Loucy (cell line): ENCODE data around the gene HMG20B.

Experiments
- H2AFZ ChIP-seq: fragments of 200-600 bp; sonication (generic); 2 replicates; pipeline ENCODE4 v1.6.0; 2016; ENCODE audit warnings: antibody characterized with exemption, mild to moderate bottlenecking, low read length, moderate library complexity
- H3F3A ChIP-seq: fragments of 200-600 bp; 2 replicates; pipeline ENCODE4 v1.6.0; 2016; ENCODE audit warnings: antibody characterized with exemption, low read depth, mild to moderate bottlenecking
- H3K27me3 ChIP-seq: fragments of 200-600 bp; sonication (generic); 2 replicates; pipeline ENCODE4 v1.6.1; 2014; ENCODE audit warnings: low read length, mild to moderate bottlenecking; ENCODE audit not compliant: insufficient read depth, poor library complexity, severe bottlenecking
- H3K36me3 ChIP-seq: fragments of 200-600 bp; sonication (generic); 2 replicates; pipeline ENCODE4 v1.6.1; 2016; ENCODE audit warnings: low read length; ENCODE audit not compliant: insufficient read depth
- H3K4me1 ChIP-seq: fragments of 200-600 bp; sonication (generic); 2 replicates; pipeline ENCODE4 v1.5.1; 2014; ENCODE audit warnings: low read length, mild to moderate bottlenecking; ENCODE audit not compliant: insufficient read depth, poor library complexity, severe bottlenecking
- H3K4me2 ChIP-seq: fragments of 200-600 bp; sonication (generic); 2 replicates; pipeline ENCODE4 v1.6.0; 2014; ENCODE audit warnings: antibody characterized with exemption, low read length, low read depth, mild to moderate bottlenecking; ENCODE audit not compliant: poor library complexity, severe bottlenecking
- H3K4me3 ChIP-seq: fragments of 200-600 bp; sonication (generic); 2 replicates; pipeline ENCODE4 v1.5.1; 2014; ENCODE audit warnings: low read length, mild to moderate bottlenecking, mixed read lengths; ENCODE audit not compliant: poor library complexity, severe bottlenecking
- H3K79me2 ChIP-seq: fragments of 200-600 bp; sonication (generic); 2 replicates; pipeline ENCODE4 v1.6.1; 2014; ENCODE audit warnings: low read length; ENCODE audit not compliant: insufficient read depth
- H3K9ac ChIP-seq: fragments of 200-600 bp; sonication (generic); 2 replicates; pipeline ENCODE4 v1.6.0; 2014; ENCODE audit warnings: mild to moderate bottlenecking, low read depth, low read length, moderate library complexity; ENCODE audit not compliant: poor library complexity, severe bottlenecking
- H3K9me2 ChIP-seq: fragments of 200-600 bp; sonication (generic); replicated peaks from 2 replicates; pipeline ENCODE4 v1.6.1; 2016; ENCODE audit warnings: low read depth, low read length, mixed read lengths
- H3K9me3 ChIP-seq: fragments of 200-600 bp; sonication (generic); 2 replicates; pipeline ENCODE4 v1.6.1; 2014; ENCODE audit warnings: mild to moderate bottlenecking, antibody characterized with exemption, low read length, low read depth; ENCODE audit not compliant: insufficient read depth
- H4K20me1 ChIP-seq: fragments of 200-600 bp; sonication (generic); 2 replicates; pipeline ENCODE4 v1.6.0; 2014; ENCODE audit warnings: antibody characterized with exemption, low read length, mild to moderate bottlenecking; ENCODE audit not compliant: insufficient read depth, poor library complexity, severe bottlenecking
- CTCF ChIP-seq: fragments of 200-600 bp; sonication (generic); conservative IDR thresholded peaks from 2 replicates; pipeline ENCODE4 v1.5.1; 2014; ENCODE audit warnings: mild to moderate bottlenecking, antibody characterized with exemption, low read length
- EZH2phosphoT487 ChIP-seq: fragments of 200-600 bp; IDR thresholded peaks from 2 replicates; pipeline ENCODE4 v1.6.1; 2018; ENCODE audit warnings: antibody characterized with exemption, mild to moderate bottlenecking, moderate library complexity, borderline replicate concordance

The HMG20B gene

DNA sequence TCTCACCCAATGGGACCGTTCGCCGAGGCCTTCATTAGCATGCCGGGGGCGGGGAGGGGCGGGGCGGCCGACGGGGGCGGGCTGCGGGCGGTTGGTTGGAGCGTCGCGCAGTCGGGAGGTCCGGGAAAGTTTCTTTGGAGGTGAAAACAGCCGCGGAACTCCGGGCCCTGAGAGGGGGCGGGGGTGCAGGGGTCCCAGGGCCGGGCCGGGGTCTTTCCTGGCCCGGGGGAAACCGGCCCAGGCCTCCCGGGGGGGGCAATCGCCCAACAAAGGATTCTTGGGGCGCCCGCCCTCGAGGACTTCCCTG lies at the start of gene HMG20B:
Gene HMG20B, plus strand, starts transcription at position 90 of the 307 bp plus-strand sequence. CDS start 366 bp downstream, outside the sequence.
- Histone ChIP-seq H3K36me3 (peaks cover 7% of the 10 kb centered on the region; the same call in 1 of the 2 replicates), H3K27me3 (no peaks in the 10 kb centered on the region), H3K9ac (peak within 1 kb of the TSS; percentile 87), H3K9me3 (no peaks in the 10 kb centered on the region), H3K9me2 (no peaks in the 10 kb centered on the region), H3F3A (no peaks in the 10 kb centered on the region), H3K79me2 (peaks cover 9% of the 10 kb centered on the region), H4K20me1 (peaks cover 22% of the 10 kb centered on the region), H3K4me3 (peak within 1 kb of the TSS; percentile 99), H3K4me2 (peak within 1 kb of the TSS; percentile 85), H3K4me1 (peaks cover 8% of the 10 kb centered on the region), H2AFZ (peak within 1 kb of the TSS; percentile 64)
- TF ChIP-seq EZH2phosphoT487 (no peak), CTCF (no peak)

DNA sequence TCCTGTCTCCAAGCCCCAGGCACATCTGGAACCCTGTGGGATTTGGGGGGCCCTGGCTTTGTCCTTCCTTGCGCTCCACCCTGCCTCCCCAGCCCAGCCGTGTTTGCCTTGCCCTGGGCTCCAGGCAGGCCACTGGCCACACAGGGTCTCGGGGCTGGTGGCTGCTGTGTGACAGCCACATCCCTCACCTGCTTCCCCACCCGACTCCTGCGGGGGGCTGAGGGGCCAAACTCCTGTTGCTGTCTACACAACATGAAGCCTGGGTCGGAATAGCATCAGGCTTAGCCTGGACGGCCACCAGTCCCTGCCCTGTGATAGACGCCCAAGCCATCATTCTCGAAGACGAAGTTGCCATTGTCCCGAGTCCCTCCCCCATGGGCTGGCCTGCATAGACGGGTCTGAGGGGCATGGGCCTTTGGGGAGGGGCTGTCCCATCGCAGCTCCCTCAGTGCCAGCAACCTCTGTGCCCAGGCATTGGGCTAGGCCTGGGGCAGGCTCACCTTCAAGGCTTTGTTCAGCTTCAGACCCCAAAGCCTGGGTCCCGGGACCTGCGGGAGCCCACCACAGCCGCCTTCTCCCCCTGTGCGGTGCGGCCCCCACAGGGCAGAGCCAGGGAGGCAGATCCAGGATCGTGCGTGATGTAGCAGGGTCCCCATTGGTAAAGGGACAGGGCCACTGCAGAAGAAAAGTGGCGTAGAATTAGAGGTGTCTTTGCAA lies 49.2 kb upstream of the HMG20B start:
- H3K4me3 ChIP-seq, result no peak overlapping the region
- no peaks in the 10 kb centered on the region for H3K27me3 ChIP-seq
- H3K9me2 ChIP-seq, result no peaks in the 10 kb centered on the region
- peaks cover 71% of the 10 kb centered on the region; the same call in 1 of the 2 replicates for H3K36me3 ChIP-seq
- no peak overlapping the region for H3K4me2 ChIP-seq
- no peak overlapping the region for H3K9ac ChIP-seq
- TF ChIP-seq EZH2phosphoT487, result no peak
- TF ChIP-seq CTCF, result no peak
- H3K9me3 ChIP-seq, result no peaks in the 10 kb centered on the region
- H3K79me2 ChIP-seq, result peaks cover 40% of the 10 kb centered on the region
- H2AFZ ChIP-seq, result no peak overlapping the region
- no peaks in the 10 kb centered on the region for H3F3A ChIP-seq
- H3K4me1 ChIP-seq, result no peaks in the 10 kb centered on the region
- peaks cover 27% of the 10 kb centered on the region for H4K20me1 ChIP-seq

- no peak overlapping the region for H3K4me3 ChIP-seq
- no peak overlapping the region for H3K4me2 ChIP-seq
- no peak for TF ChIP-seq EZH2phosphoT487
- no peak for TF ChIP-seq CTCF
- no peaks in the 10 kb centered on the region for H3K9me2 ChIP-seq
- H3K9me3 ChIP-seq, result no peaks in the 10 kb centered on the region
- no peak overlapping the region for H3K9ac ChIP-seq
- H3K27me3 ChIP-seq, result no peaks in the 10 kb centered on the region
- H4K20me1 ChIP-seq, result peaks cover 22% of the 10 kb centered on the region
- peaks cover 66% of the 10 kb centered on the region; the same call in 1 of the 2 replicates for H3K36me3 ChIP-seq
- no peaks in the 10 kb centered on the region for H3F3A ChIP-seq
- no peaks in the 10 kb centered on the region for H3K4me1 ChIP-seq
- no peak overlapping the region for H2AFZ ChIP-seq
- peaks cover 33% of the 10 kb centered on the region for H3K79me2 ChIP-seq
Measured at GRCh38 chr19:3524078-3524842, 48.5 kb upstream of the HMG20B start.
